ENCODE measurements around the gene MGAT4C.

GRCh38 chr12:86229772-86230171 lies 26.4 kb downstream of the MGAT4C start:
- TF ChIP-seq CTCF (IDR thresholded peaks at IDR 0.05) = no peak
- no peak for TF ChIP-seq POLR2A (IDR thresholded peaks at IDR 0.05)
- TF ChIP-seq EP300 (IDR thresholded peaks at IDR 0.05) = no peak

Data from tibial nerve (tissue), 4 donors.